PC-3 (cell line): ENCODE data around the gene CYP4V2.

ENCODE experiments used
- EZH2phosphoT487 ChIP-seq: fragments of 300-600 bp; sonication (generic); IDR thresholded peaks from 2 replicates; pipeline ENCODE4 v1.6.1; 2018; ENCODE audit warnings: mild to moderate bottlenecking, antibody characterized with exemption, low read length, borderline replicate concordance
- TF ChIP-seq, protein P1 (sequence below): fragments of 300-600 bp; sonication (generic); conservative IDR thresholded peaks from 2 replicates; pipeline ENCODE4 v1.5.1; 2017; ENCODE audit warnings: antibody characterized with exemption, low read depth, mild to moderate bottlenecking, low read length

DNA sequence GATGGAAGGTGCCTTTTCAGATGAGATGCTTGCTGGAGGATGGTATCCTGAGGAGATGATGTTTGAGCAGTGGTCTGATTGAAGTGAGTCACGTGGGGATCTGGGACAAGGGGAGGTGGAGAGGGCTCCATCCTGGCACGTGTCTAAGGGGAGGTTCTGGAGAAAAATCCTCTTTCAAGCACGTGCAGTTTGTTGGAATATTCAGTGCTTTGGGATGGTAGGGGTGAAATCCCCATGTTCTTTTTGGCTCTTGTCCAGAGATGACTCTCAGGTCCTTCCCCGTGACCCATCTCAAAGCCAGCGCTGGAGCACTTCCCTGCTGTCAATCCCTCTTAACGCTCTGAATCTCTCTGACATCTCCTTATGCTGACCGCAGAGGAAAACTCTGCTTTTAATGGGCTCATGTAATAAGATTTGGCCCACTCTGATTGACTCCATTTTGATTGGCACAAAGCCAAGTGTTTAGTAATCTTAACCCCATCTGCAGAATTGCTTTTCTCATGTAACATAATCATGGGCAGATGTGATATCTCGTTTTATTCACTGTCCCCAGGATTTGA is 25.2 kb downstream of the CYP4V2 start:
- no peak for TF ChIP-seq EZH2phosphoT487
- TF ChIP-seq, protein P1, sequence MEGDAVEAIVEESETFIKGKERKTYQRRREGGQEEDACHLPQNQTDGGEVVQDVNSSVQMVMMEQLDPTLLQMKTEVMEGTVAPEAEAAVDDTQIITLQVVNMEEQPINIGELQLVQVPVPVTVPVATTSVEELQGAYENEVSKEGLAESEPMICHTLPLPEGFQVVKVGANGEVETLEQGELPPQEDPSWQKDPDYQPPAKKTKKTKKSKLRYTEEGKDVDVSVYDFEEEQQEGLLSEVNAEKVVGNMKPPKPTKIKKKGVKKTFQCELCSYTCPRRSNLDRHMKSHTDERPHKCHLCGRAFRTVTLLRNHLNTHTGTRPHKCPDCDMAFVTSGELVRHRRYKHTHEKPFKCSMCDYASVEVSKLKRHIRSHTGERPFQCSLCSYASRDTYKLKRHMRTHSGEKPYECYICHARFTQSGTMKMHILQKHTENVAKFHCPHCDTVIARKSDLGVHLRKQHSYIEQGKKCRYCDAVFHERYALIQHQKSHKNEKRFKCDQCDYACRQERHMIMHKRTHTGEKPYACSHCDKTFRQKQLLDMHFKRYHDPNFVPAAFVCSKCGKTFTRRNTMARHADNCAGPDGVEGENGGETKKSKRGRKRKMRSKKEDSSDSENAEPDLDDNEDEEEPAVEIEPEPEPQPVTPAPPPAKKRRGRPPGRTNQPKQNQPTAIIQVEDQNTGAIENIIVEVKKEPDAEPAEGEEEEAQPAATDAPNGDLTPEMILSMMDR, result no peak
